Transverse colon (tissue), 4 donors: Measurements from ENCODE around the gene LRRN4.

Experiments
- CTCF ChIP-seq, 5 experiments: fragments of 200-600 bp in 3 of 5; fragments of 450-650 bp in 2 of 5; sonication (generic) in 3 of 5; IDR thresholded peaks; 1 replicate in 2 of 5; 2 replicates in 3 of 5; pipeline ENCODE4 v1.5.1; 2016 to 2017; ENCODE audit warnings: antibody characterized with exemption in 5 of 5, inconsistent platforms in 3 of 5, mild to moderate bottlenecking in 2 of 5, moderate library complexity in 1 of 5
- EP300 ChIP-seq: sonication (generic); formaldehyde crosslinking; IDR thresholded peaks from one replicate; pipeline ENCODE4 v1.6.1; 2017; ENCODE audit warnings: antibody characterized with exemption, low read depth
- POLR2AphosphoS5 ChIP-seq, 3 donors: sonication (generic); formaldehyde crosslinking; IDR thresholded peaks; one replicate each; pipeline ENCODE4 v1.6.1; 2016; ENCODE audit warnings: antibody characterized with exemption in 3 of 3

GRCh38 chr20:6060213-6060612, 6.4 kb upstream of the LRRN4 start:
- TF ChIP-seq CTCF (IDR thresholded peaks at IDR 0.05) (no peak), EP300 (no peak), POLR2AphosphoS5 (IDR thresholded peaks at IDR 0.05) (no peak)
